LNCAP (cell line): ENCODE measurements around the gene SLC28A1.

Experiments
- TF ChIP-seq, protein P1 (sequence below): fragments of 450-650 bp; IDR thresholded peaks from 2 replicates; pipeline ENCODE4 v1.5.1; 2017; ENCODE audit warnings: mild to moderate bottlenecking

The SLC28A1 gene

DNA sequence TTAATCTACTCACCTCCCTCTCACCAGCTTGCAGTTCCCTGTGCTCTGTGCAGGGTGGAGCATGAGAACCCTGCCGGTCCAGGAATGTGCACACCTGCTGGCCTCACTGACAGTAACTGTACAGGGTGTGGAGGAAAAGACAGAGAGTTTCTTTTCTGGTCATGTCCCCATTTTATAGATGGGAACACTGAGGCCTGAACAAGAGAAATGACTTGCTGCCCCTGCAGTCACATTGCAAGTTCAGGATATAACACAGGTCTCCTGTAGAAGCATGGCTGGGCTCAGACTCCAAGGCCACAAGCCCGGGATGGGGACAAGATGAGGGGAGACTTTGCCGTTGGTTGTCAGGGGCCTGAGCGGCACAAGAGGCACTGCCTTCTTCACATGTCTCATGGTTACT lies 23.3 kb downstream of the SLC28A1 start:
- TF ChIP-seq, protein P1, sequence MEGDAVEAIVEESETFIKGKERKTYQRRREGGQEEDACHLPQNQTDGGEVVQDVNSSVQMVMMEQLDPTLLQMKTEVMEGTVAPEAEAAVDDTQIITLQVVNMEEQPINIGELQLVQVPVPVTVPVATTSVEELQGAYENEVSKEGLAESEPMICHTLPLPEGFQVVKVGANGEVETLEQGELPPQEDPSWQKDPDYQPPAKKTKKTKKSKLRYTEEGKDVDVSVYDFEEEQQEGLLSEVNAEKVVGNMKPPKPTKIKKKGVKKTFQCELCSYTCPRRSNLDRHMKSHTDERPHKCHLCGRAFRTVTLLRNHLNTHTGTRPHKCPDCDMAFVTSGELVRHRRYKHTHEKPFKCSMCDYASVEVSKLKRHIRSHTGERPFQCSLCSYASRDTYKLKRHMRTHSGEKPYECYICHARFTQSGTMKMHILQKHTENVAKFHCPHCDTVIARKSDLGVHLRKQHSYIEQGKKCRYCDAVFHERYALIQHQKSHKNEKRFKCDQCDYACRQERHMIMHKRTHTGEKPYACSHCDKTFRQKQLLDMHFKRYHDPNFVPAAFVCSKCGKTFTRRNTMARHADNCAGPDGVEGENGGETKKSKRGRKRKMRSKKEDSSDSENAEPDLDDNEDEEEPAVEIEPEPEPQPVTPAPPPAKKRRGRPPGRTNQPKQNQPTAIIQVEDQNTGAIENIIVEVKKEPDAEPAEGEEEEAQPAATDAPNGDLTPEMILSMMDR, result no peak

DNA sequence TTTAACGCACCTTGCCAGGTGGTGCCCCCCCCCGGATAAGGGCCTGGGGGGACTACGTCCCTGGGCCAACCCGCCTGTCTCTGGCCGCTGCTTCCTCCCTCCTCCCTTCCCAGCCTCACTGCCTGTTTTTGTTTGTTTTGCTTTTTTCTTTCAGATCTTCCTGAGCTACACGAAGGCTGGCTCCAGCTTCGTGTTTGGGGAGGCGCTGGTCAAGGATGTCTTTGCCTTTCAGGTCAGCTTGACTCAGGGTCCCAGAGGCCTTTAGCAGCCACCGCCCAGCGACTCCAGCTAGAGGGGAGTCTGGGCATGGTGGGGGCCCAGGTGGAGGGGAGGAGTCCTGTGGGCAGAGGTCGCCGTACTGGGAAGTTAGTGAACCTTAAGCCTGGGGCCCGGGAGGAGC lies 24.1 kb downstream of the SLC28A1 start:
- TF ChIP-seq, protein P1, result no peak

DNA sequence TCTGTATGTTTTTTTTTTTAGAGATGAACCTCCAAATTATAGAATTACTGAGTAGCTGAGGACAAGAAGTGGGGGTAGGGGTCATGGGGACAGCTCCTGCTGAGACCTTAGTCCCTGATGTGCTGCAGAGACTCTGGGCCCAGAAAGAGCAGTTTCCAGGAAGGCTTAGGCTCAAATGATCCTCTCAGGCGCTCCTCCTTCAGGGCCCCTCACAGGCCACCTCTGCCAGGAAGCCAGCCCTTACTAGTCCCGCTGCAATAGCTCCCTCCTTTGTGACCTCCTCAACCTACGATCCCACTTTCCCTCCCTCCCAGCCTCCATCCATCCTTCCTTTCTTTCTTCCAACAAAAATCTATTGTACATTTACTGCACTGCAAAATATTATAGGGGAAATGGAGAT lies 24.6 kb downstream of the SLC28A1 start:
- TF ChIP-seq, protein P1, result no peak

DNA sequence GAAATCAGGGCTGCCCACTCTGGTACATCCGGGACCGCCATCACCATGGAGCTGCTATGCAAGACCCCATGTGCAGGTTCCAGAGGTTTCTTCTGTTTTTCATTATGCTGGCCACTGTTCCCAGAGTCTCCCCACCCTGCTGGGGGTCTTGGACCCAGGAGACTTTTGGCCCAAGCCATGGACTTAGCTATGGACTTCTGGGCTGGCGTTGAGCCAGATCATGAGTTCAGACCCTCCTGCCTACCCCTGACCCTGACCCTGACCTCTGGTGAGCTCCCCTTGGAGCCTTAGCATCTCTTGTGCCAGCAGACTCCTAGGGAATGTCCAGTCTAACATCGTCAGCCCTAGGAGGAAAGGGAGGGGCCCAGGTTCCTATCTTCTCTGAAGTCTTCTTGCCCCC lies 25.3 kb downstream of the SLC28A1 start:
- TF ChIP-seq, protein P1, result no peak

DNA sequence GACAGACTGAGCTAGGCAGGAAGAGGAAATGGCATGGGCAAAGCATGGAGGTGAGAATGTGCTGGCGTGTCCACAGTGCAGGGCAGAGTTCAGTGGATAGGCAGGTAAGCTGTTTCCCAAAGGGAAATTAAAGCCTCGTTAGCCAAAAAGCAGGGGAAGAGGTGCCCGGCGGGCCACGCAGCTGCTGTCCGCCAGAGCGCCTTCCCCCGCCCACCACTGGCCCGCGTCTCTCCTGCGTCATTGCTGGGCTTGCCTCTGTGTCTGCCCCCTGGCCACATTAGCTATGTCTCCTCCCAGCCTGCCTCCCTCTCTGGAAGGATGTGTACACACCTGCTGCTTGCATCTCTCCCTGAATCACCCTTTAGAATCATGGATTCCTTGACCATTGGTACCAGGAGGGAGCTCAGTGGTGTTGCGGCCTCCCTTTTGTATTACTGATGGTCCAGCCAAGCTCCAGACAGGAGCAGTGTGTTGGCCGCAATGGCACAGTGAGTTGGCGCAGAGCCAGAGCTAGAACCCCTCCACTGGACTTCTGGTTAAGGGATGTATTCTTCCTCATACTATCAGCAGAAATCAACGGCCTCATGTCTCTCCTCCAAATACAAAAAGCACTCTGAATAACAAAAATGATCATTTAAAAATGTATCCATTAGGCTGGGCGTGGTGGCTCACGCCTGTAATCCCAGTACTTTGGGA lies 26.6 kb downstream of the SLC28A1 start:
- TF ChIP-seq, protein P1, result no peak

DNA sequence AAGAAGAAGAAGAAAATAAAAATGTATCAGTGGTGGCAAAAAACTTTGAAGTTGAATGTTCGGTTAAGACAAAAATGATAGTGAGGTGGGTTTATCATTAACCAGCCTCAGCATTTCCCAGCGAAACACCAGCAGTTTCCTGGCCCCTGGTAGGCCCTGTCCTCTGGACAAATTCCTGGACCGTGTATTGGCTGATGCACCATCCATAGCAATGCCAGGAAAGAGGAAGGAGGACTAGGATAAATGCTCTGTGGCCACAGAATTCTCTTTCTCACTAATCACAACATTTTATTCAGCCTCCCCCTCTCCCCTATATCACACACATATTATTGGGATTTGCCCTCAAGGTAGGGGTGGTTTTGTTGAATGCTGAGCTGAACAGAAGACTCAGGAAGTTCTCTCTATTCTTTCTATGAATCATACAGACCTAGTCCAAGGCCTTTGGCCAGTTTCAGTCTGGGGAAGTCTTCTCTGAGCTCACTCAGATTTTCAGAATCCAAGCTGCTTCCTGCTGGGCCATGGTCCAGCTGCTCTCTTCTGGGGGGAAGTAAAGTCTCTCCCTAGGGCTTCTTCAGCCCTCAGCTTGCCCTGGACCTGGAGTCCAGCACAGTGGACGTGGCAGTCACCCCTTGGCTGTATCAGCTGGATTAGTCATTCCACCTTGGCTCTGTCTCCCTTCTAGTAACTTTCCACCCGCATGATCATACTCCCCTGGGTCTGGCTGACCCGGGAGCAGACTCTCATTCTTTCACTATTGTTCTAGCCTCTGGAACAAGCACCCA lies 27.6 kb downstream of the SLC28A1 start:
- TF ChIP-seq, protein P1, result no peak

DNA sequence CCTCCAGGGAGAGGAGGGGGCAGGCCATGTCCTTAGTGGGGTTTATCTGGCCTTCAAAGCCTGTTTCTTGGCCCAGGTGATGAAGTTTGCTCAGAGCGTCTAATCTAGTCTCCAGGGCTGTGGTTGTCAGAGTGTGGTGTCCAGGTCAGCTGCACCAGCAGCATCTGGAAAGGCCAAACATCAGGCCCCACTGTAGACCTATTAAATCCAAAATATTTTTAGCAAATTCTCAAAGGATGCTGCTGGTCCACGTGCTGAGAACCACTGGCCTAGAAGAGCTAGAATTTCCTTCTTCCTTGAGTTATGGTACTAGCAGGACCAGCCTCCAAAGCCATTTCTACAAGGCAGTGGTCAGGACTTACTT lies 28.9 kb downstream of the SLC28A1 start:
- TF ChIP-seq, protein P1, result no peak
